BLaER1 (cell line): ENCODE results near the gene MAN2C1.
"Not testable (repeated sequence)": the region's sequence is repeated elsewhere in the genome, so short reads cannot be mapped to it uniquely, and the experiment has no call there.

ENCODE experiments used
- H3K27ac ChIP-seq: shearing (Covaris generic); formaldehyde crosslinking; 2 replicates; pipeline ENCODE4 v1.8.1; 2022
- H3K27me3 ChIP-seq: shearing (Covaris generic); formaldehyde crosslinking; 2 replicates; pipeline ENCODE4 v1.8.1; 2022
- H3K36me3 ChIP-seq: shearing (Covaris generic); formaldehyde crosslinking; 2 replicates; pipeline ENCODE4 v1.8.1; 2022
- H3K4me1 ChIP-seq: shearing (Covaris generic); formaldehyde crosslinking; 2 replicates; pipeline ENCODE4 v1.8.1; 2022
- H3K4me2 ChIP-seq: shearing (Covaris generic); formaldehyde crosslinking; 2 replicates; pipeline ENCODE4 v1.8.1; 2022
- H3K4me3 ChIP-seq: shearing (Covaris generic); formaldehyde crosslinking; 2 replicates; pipeline ENCODE4 v1.8.1; 2022
- H3K9ac ChIP-seq: shearing (Covaris generic); formaldehyde crosslinking; 2 replicates; pipeline ENCODE4 v1.8.1; 2022
- H3K9me3 ChIP-seq: shearing (Covaris generic); formaldehyde crosslinking; 2 replicates; pipeline ENCODE4 v1.8.1; 2022
- H4K20me1 ChIP-seq: shearing (Covaris generic); formaldehyde crosslinking; 2 replicates; pipeline ENCODE4 v1.8.1; 2022
- Cebpa-rat ChIP-seq: shearing (Covaris generic); IDR thresholded peaks from 2 replicates; pipeline ENCODE4 v1.8.1; 2022

The MAN2C1 gene

GRCh38 chr15:75329571-75329970 is 38.8 kb downstream of the MAN2C1 start:
- Histone ChIP-seq H3K4me2 (no peak overlapping the region), H3K27me3 (no peaks in the 10 kb centered on the region), H3K4me1 (peaks cover 6% of the 10 kb centered on the region; the same call in 1 of the 2 replicates), H3K4me3 (no peak overlapping the region), H3K36me3 (no peaks in the 10 kb centered on the region), H4K20me1 (no peaks in the 10 kb centered on the region), H3K27ac (no peak overlapping the region), H3K9me3 (no peaks in the 10 kb centered on the region), H3K9ac (no peak overlapping the region)
- no peak for TF ChIP-seq Cebpa-rat

DNA sequence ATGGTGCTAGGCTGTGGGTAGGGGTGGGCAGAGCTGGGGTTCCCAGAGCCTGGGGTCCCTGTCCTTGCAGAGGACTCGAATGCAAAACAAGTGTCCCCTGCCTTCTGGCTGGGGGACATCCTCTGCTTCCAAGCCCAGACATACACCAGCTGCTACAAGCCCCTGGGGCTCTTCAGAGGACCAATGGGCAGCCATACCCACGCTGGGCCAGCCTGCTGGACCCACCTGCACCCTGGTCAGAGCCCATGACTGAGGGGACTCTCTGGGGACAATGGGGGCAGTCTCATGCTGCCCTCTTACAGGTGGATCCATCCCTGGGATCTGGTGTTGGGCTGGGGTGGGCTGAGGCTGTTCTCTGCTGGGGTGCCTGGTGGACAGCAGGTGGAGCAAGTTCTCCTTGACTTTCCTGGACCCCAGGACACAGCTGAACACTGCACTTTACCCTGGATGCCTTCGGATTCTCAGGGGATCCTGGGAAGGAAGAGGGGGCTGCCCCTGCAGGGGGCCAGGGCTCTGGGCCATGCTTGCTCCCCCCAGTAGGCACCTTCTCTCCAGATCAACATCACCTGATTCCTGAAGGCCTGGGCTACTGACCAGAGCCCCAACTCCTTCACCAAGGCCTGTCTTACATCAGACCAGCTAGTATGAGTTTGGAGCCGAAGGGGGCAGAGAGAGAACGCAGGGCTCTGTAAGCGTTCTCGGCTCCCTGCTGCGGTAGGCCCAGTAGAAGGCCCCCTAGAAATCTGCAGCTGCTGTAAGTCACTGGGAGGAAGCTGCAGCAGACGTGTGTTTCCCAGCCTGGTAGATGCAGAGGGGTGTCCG is 39.7 kb downstream of the MAN2C1 start:
- no peaks in the 10 kb centered on the region for H3K36me3 ChIP-seq

DNA sequence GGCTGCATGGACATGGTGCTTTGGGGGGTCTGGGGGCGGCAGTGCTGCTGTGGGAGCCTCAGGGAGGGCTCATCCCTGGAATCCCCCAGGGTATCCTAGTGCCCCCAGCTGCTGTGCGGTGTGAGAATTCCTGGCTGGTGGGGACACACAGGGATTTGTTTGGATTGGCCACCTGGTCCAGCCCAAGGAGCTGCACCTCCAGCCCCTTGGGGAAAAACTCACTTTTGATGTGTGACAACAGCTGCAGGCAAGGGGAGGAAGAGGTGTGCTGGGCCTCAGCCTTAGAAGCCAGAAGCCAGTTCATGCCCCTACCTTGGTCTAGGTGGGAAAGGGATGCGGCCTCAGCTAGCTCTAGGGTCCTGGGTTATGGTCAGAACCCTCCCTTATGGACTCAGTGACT is 40.9 kb downstream of the MAN2C1 start:
- Histone ChIP-seq H3K27me3 (no peaks in the 10 kb centered on the region), H3K9me3 (no peaks in the 10 kb centered on the region), H4K20me1 (no peaks in the 10 kb centered on the region), H3K4me1 (peaks cover 6% of the 10 kb centered on the region; the same call in 1 of the 2 replicates), H3K4me2 (no peak overlapping the region), H3K9ac (no peak overlapping the region), H3K27ac (no peak overlapping the region), H3K4me3 (no peak overlapping the region), H3K36me3 (no peaks in the 10 kb centered on the region)
- no peak for TF ChIP-seq Cebpa-rat

More for the DNA sequence above, 39.7 kb downstream of the MAN2C1 start:
- Histone ChIP-seq H3K4me3 (no peak overlapping the region), H3K27me3 (no peaks in the 10 kb centered on the region), H3K4me2 (no peak overlapping the region), H3K4me1 (peaks cover 6% of the 10 kb centered on the region; the same call in 1 of the 2 replicates), H3K27ac (no peak overlapping the region), H4K20me1 (no peaks in the 10 kb centered on the region), H3K9ac (no peak overlapping the region), H3K9me3 (no peaks in the 10 kb centered on the region)
- TF ChIP-seq Cebpa-rat: no peak

DNA sequence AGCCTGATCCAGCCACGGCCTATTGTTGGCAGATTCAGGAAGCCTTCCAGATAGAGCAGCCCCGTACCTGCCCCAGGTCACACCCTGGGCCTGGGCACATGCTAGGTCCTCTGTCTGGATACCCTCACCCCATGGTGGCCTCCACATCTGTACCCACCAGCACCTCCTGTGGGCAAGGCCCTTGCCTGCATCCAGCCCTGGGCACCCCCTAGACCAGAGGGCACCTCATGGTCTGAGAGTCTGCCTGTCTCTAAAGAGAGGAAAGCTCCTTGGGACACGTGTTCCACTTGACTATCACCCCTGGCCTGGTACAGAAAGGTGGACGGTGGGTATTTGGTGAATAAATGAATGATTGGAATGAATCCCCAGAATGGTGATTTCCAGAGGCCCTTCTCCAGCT is 41.4 kb downstream of the MAN2C1 start:
- H3K9me3 ChIP-seq: no peaks in the 10 kb centered on the region
- H3K27ac ChIP-seq: no peak overlapping the region
- no peak overlapping the region for H3K4me2 ChIP-seq
- peaks cover 6% of the 10 kb centered on the region; the same call in 1 of the 2 replicates for H3K4me1 ChIP-seq
- no peak for TF ChIP-seq Cebpa-rat
- H4K20me1 ChIP-seq: no peaks in the 10 kb centered on the region
- H3K9ac ChIP-seq: no peak overlapping the region
- H3K27me3 ChIP-seq: no peaks in the 10 kb centered on the region
- no peaks in the 10 kb centered on the region for H3K36me3 ChIP-seq
- H3K4me3 ChIP-seq: no peak overlapping the region

GRCh38 chr15:75325922-75326321 is 42.5 kb downstream of the MAN2C1 start:
- no peak overlapping the region for H3K27ac ChIP-seq
- no peak overlapping the region for H3K9ac ChIP-seq
- no peaks in the 10 kb centered on the region for H4K20me1 ChIP-seq
- no peaks in the 10 kb centered on the region for H3K9me3 ChIP-seq
- no peak for TF ChIP-seq Cebpa-rat
- no peak overlapping the region for H3K4me2 ChIP-seq
- no peaks in the 10 kb centered on the region for H3K27me3 ChIP-seq
- H3K36me3 ChIP-seq: no peaks in the 10 kb centered on the region
- H3K4me3 ChIP-seq: no peak overlapping the region
- H3K4me1 ChIP-seq: peaks cover 6% of the 10 kb centered on the region; the same call in 1 of the 2 replicates

DNA sequence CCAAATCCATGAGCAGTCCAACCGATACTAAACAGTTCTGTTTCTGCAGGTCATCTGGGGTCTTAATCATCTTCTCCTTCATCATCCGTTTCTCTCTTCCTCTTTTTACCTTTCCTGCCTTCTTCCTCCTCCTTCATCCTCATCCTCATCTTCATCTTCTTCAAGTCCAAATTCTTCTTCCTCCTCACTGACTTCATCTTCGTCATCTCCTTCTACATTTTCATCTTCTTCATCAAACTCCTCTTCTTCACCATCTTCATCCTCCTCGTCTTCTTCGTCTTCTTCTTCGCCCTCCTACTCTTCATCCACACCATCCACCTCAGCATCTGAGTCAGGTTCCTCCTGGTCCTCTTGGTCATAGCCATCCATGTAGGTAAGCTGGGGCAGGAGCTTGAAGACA is 46.7 kb downstream of the MAN2C1 start:
- Histone ChIP-seq H3K9ac (no peak overlapping the region), H4K20me1 (no peaks in the 10 kb centered on the region), H3K27me3 (no peaks in the 10 kb centered on the region), H3K4me3 (no peak overlapping the region), H3K4me2 (no peak overlapping the region), H3K4me1 (peaks cover 6% of the 10 kb centered on the region; the same call in 1 of the 2 replicates), H3K9me3 (no peaks in the 10 kb centered on the region), H3K27ac (no peak overlapping the region), H3K36me3 (no peaks in the 10 kb centered on the region)
- no peak for TF ChIP-seq Cebpa-rat

GRCh38 chr15:75319231-75319897 is 49.0 kb downstream of the MAN2C1 start:
- not testable (repeated sequence) for H3K27me3 ChIP-seq, H3K4me3 ChIP-seq, H4K20me1 ChIP-seq, H3K36me3 ChIP-seq, H3K27ac ChIP-seq, H3K9ac ChIP-seq, H3K9me3 ChIP-seq, H3K4me2 ChIP-seq, H3K4me1 ChIP-seq

GRCh38 chr15:75314552-75315290 is 53.7 kb downstream of the MAN2C1 start:
- no peak overlapping the region for H3K4me3 ChIP-seq
- no peak overlapping the region for H3K4me2 ChIP-seq
- TF ChIP-seq Cebpa-rat: no peak
- no peaks in the 10 kb centered on the region for H3K27me3 ChIP-seq
- no peaks in the 10 kb centered on the region for H3K36me3 ChIP-seq
- no peak overlapping the region for H3K9ac ChIP-seq
- H3K9me3 ChIP-seq: no peaks in the 10 kb centered on the region
- H3K27ac ChIP-seq: no peak overlapping the region
- H3K4me1 ChIP-seq: peaks cover 12% of the 10 kb centered on the region
- no peaks in the 10 kb centered on the region for H4K20me1 ChIP-seq

DNA sequence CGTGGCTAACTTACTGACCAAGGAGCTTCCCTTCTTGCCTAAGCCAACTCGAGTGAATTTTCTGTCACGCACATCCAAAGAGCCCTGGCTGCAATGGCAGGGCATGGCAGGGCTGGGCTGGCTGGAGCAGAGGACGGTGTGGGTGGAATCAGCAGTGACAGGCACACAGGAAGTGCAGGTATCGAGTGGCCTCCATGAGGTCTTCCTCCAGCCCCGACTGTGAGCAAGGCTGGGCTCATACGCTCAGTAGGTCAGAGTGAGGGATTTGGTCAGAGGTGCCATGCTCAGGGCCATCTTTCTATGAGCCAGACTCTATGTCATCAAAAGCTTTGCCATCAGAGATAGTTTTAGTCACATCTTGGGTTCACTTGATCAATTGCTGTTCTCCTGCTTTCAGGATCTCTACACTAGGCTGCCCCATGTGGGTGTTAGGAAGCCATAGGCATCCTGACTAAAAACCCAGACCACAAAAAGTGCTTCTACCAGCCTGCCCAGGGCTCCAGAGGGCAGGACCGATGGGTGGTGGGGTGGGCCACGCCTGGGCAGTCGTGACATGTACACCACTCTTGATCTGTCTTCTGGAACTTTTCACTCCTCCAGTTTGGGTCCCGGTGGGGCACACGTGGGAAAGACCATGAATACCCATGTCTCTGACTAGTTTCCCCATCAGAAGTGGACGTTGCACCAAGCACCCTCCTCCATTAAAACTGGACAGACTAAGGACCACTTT is 55.1 kb downstream of the MAN2C1 start:
- Histone ChIP-seq H3K27me3 (no peaks in the 10 kb centered on the region), H3K9ac (no peak overlapping the region), H3K27ac (no peak overlapping the region), H3K36me3 (no peaks in the 10 kb centered on the region), H3K4me3 (no peak overlapping the region), H3K9me3 (no peaks in the 10 kb centered on the region), H3K4me2 (peak overlapping the region; percentile 48), H3K4me1 (peaks cover 12% of the 10 kb centered on the region), H4K20me1 (no peaks in the 10 kb centered on the region)
- TF ChIP-seq Cebpa-rat: no peak

GRCh38 chr15:75312548-75312947 is 55.9 kb downstream of the MAN2C1 start:
- Histone ChIP-seq H3K4me1 (peaks cover 12% of the 10 kb centered on the region), H3K4me2 (0 out of 2 replicates have a peak overlapping the region, but pooled peaks have one; percentile 48)
- not testable (repeated sequence) for H3K9ac ChIP-seq, H3K9me3 ChIP-seq, H3K4me3 ChIP-seq, H3K27me3 ChIP-seq, H3K36me3 ChIP-seq, H3K27ac ChIP-seq, H4K20me1 ChIP-seq
